ENCODE measurements around the gene LYZL4.

GRCh38 chr3:42351207-42351606 is 59.2 kb downstream of the LYZL4 start:
- TF ChIP-seq, protein P1, sequence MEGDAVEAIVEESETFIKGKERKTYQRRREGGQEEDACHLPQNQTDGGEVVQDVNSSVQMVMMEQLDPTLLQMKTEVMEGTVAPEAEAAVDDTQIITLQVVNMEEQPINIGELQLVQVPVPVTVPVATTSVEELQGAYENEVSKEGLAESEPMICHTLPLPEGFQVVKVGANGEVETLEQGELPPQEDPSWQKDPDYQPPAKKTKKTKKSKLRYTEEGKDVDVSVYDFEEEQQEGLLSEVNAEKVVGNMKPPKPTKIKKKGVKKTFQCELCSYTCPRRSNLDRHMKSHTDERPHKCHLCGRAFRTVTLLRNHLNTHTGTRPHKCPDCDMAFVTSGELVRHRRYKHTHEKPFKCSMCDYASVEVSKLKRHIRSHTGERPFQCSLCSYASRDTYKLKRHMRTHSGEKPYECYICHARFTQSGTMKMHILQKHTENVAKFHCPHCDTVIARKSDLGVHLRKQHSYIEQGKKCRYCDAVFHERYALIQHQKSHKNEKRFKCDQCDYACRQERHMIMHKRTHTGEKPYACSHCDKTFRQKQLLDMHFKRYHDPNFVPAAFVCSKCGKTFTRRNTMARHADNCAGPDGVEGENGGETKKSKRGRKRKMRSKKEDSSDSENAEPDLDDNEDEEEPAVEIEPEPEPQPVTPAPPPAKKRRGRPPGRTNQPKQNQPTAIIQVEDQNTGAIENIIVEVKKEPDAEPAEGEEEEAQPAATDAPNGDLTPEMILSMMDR (IDR thresholded peaks at IDR 0.05): no peak
- no peak for TF ChIP-seq EZH2 (IDR thresholded peaks at IDR 0.05; ENCODE audit: borderline replicate concordance, insufficient read depth, low read depth, low read length, poor library complexity, severe bottlenecking)

Measured in B cell (primary cell).